Measurements from ENCODE around the gene TUBA4A.
"Not testable (repeated sequence)": the region's sequence is repeated elsewhere in the genome, so short reads cannot be mapped to it uniquely, and the experiment has no call there.

The TUBA4A gene

DNA sequence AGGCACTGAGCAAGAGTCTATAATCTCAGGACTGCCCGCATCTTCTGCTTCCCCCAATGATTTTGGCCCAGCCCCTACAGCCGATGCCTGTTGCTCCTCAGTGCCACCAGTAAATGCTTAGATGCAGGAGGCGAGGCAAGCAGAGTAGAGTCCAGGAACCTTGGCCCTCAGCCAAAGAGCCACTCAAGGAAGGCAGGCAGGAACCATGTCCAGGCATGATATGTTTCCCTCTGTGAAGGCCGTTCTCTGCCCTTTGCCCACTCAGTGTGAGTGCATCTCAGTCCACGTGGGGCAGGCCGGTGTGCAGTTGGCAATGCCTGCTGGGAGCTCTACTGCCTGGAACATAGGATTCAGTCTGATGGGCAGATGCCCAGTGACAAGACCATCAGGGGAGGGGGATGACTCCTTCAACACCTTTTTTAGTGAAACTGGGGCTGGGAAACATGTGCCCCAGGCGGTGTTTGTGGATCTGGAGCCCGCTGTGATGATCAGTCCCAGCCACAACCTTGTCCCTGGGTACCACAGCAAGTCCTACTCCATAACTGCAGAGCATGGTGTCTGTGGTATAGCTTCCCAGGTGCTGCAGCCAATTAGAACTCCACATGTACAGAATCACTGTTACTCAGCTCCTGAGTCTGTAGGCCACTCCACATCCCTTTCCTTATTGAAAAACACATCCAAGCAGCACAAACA lies 15.8 kb upstream of the TUBA4A start:
- DNase-seq = no peak

DNA sequence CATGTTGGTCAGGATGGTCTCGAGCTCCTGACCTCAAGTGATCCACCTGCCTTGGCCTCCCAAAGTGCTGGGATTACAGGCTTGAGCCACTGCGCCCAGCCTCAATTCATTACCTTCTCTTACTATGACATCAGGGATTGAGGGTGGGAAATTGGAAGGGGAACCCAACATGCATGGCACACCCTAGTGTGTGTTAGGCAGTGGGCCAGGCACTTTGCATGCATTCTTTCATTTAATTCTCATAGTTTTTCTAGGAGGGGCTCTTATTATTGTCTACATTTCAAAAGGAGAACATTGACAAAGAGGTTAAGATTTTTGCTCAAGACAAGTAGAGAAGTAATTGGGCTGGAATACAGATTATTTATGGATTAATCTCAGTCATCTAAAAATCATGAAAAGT lies 14.6 kb upstream of the TUBA4A start:
- DNase-seq = no peak

DNA sequence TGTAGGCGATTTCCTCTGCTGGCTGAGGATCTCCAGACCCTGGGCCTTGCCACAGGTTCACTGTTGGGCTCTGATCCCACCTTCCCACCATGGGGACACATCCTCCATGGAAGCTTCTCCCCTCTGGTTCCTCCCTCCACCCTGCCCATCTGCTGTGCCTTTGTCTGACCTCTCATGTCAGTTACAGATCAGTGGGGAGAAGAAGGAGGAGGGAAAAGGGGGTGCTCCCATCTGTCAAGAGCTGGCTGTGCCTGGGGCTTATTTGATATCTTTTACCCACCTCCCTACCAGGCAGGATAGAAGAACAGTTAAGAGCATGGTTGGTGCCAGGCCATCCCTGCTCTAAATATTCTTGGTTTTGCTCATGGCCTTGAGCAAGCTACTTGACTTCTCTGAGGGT lies 13.2 kb upstream of the TUBA4A start:
- DNase-seq = no peak

- DNase-seq = no peak
These were observed 12.5 kb upstream of the TUBA4A start for GRCh38 chr2:219266232-219266631.

- peak in 7 of 58 donors; percentile 16 to 44 (median 29) for DNase-seq
These were observed 7.5 kb upstream of the TUBA4A start for GRCh38 chr2:219261024-219261855.

DNA sequence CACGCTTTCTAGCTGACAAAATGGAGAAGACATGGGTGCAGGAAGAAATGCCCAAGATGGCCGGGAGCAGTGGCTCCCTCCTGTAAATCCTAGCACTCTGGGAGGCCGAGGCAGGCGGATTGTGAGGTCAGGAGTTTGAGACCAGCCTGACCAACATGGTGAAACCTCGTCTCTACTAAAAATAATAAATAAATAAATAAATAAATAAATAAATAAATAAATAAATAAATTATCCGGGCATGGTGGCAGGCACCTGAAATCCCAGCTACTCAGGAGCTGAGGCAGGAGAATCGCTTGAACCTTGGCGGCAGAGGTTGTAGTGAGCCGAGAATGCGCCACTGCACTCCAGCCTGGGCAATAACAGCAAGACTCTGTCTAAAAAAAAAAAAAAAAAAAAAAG lies 5.2 kb upstream of the TUBA4A start:
- DNase-seq = not testable (repeated sequence)

GRCh38 chr2:219254590-219255201 lies 978 bp upstream of the TUBA4A start:
- DNase-seq = peak in 1 of 58 donors; percentile 34

- peak in 21 of 58 donors; percentile 9 to 67 (median 28) for DNase-seq
These were observed 592 bp downstream of the TUBA4A start, which contains the start of gene TUBA4B for GRCh38 chr2:219252900-219253752. Gene TUBA4B, plus strand, starts transcription at chr2:219253243. Its CDS starts 165 bp downstream, at chr2:219253408.

DNA sequence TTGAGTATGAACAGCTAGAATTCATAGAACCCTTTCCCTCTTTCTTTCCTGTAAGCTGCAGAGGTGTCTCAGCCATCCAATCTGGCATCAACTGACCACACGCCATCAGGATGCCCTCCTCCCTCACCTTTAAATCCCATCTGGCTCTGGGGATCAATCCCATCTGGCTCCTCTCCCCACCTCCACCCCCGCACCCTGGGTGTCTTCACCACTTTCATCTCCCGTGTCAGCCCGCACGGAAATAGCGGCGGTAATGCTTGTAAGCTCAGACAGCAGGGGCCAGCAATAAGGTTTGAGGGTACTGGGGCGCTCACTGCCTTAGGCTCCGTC lies 1.2 kb downstream of the TUBA4A start:
- peak in 3 of 58 donors; percentile 8 to 39 (median 31) for DNase-seq

DNA sequence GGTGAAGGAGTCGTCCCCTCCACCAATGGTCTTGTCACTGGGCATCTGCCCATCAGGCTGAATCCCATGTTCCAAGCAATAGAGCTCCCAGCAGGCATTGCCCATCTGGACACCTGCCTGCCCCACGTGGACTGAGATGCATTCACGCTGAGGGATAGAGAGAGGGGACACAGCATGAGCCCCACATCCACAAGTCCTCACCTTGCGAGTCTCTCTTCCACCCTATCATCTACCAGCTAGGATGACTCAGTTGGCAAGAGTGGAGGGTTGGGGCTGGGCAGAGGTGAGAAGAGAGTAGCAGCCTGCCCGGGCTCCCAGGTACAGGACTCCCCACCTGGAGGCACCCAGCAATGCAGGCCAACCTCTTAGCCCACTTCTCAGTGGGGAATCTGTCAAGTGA lies 1.6 kb downstream of the TUBA4A start:
- DNase-seq = peak in 1 of 58 donors; percentile 23

DNA sequence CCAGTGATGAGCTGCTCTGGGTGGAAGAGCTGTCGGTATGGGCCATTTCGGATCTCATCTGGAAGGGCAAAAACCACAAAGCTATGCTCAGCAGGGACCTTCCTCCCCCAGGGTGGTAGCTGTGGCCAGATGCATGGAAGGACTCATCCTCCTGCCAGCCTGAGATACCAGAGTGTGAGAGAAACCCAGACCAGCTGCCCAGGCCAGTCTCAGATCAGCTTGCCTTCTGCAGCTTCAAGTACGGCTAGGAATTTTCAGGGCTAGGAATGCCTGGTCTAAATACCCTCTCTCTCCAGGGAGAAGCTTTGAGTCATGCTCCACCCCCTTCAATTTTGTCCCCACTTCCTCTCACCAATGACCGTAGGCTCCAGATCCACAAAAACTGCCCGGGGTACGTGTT lies 2.1 kb downstream of the TUBA4A start:
- DNase-seq = no peak

DNA sequence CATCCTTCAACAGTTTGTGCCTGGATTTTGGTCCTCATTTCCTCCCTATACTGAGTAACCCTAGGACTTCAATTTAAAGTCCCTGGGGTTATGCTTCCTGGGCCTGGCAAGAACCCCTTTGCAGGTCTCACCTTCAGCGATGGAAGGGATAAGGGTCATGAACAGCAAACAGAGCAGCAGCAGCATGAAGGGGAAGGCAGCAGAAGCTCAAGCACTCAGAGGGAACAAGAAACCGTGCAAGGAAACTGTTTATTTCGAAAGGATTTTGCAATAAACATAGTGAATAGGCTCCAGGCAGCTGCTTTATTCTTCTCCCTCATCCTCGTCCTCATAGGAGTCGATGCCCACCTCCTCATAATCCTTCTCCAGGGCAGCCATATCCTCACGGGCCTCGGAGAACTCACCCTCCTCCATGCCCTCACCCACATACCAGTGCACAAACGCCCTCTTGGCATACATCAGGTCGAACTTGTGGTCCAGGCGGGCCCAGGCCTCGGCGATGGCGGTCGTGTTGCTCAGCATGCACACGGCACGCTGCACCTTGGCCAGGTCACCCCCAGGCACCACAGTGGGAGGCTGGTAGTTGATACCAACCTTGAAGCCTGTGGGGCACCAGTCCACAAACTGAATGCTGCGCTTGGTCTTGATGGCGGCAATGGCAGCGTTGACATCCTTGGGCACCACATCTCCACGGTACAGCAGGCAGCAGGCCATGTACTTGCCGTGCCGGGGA lies 3.5 kb downstream of the TUBA4A start:
- DNase-seq = no peak

DNA sequence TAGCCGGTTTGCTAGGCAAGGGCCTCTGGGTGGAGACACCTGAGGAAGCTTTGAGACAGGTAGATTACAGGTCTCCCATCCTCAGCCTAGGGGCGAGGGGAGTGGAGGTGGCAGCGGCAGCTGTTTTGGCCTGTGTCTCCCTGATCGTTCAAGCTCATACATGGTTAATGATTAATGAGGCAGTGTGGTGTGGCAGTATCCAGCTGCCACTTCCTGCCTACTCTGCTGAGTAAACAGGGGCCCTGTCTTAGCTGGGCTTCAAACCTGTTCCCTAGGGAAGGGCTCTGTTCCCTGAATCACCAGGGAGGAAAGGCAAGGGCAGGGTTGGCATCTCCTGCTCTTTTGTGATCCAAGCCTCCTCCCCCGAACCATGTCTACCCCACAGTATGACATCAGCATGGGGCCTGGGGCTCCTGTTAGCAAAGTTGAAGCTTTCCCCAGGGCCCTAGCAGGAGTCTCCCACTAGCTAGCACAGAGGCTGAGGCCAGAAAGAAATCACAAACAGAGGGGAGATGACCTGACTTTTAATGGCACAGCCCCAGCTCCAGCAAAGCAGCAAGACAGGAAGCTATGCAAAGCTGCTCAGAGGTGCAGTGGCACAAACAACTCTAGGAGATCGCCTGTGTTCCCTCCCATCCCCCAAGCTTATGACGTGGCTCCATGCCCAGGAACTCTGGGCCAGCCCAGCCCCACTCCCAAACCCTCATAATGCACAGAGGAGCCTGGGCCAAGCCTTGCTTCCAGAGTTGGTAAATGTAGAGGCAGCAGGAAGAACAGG lies 4.3 kb downstream of the TUBA4A start:
- DNase-seq = peak in 49 of 58 donors; percentile 9 to 81 (median 58)

DNA sequence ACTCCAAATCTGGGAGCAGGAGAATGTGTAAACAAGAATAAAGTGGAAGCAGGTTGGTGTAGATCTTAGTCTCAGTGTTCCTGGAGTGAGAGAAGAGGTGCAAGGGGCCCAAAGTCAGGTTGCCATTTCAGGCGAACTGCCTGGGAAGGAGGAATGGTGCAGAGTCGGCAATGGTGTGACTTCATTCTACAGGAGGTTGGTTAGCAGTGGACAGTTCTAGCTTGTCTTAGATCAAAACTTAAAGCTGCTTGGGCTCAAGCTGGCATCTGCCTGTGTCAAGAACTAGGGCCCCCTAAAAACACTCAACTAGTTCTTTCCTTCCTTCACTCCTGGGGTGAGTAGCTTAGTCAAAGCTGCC lies 4.9 kb downstream of the TUBA4A start:
- DNase-seq = no peak

DNA sequence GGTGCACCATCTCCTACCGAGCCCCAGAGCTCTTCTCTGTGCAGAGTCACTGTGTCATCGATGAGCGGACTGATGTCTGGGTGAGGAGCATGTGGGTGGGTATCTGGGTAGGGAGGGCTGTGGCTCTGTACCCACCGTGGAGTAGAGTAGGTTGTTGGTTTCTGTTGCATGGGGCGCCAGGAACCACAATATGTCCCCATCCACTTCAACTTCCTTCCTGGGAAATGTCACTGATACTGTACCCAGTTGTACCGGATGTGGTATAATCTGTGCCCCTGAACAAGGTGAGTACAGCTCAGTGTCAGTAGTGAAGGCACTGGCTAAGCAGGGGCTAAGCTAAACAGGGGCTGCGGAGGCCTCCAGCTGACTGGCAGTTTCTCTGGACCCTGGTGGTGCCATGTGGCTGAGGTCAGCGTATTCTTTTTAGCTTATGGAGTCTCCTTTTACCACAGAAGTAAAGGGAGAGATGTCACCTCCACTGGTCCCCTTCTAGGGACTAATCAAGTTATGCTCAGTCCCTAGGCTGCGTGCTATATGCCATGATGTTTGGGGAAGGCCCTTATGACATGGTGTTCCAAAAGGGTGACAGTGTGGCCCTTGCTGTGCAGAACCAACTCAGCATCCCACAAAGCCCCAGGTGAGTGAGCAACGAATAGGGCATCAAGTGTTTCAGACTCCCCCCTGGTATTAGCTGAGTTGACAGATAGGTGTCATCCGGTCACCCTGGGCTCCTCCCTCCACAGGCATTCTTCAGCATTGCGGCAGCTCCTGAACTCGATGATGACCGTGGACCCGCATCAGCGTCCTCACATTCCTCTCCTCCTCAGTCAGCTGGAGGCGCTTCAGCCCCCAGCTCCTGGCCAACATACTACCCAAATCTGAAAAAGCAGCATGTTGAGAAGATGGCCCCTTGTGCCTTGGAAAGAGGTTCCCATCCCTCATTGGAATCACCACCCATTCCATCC lies 5.8 kb downstream of the TUBA4A start:
- DNase-seq = no peak

DNA sequence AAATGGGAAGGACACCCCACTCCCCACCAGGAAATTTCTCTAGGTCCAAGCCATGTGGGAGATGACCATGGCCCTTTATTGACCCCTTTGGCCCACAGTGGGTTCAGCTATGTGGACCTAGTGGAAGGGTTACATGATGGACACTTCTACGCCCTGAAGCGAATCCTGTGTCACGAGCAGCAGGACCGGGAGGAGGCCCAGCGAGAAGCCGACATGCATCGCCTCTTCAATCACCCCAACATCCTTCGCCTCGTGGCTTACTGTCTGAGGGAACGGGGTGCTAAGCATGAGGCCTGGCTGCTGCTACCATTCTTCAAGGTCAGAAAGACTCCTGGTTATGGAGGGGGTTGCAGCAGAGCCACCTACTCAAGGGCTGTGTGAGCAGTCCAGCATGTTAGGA lies 7.2 kb downstream of the TUBA4A start:
- no peak for DNase-seq

DNA sequence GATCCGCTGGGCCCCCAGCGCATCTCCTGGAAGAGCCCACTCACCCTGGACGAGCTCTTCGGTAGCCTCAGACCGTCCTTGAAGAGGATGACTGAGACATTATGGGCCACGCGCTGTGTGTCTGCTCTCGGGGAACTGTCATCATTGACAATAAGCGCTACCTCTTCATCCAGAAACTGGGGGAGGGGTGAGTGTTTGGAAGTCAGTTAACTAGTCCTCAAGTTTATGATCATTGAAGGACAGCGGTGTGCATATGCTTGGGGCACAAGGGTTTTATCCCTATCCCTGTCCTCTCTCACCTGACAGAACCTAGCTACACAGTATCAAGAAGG lies 7.9 kb downstream of the TUBA4A start:
- no peak for DNase-seq

GRCh38 chr2:219245148-219245898 lies 8.4 kb downstream of the TUBA4A start, which contains the start of the genes GLB1L and STK16:
Gene GLB1L, minus strand, starts transcription at chr2:219245444. Its CDS starts 1,871 bp downstream, at chr2:219243573.
Gene STK16, plus strand, starts transcription at chr2:219245479. Its CDS starts 521 bp downstream, at chr2:219246000.
- DNase-seq = peak; percentile 18 to 97 (median 87)

Measured in anterior cingulate cortex (tissue), 58 donors.